Measurements from ENCODE around the gene NTNG2. TPM values are rescaled to one million over a fixed set of nuclear protein-coding genes. Genes with fewer than 3 reads are reported as not detected.

NTNG2 gene
- polyA plus RNA-seq, 3 donors = 0.55 to 0.79 (median 0.67) TPM

DNA sequence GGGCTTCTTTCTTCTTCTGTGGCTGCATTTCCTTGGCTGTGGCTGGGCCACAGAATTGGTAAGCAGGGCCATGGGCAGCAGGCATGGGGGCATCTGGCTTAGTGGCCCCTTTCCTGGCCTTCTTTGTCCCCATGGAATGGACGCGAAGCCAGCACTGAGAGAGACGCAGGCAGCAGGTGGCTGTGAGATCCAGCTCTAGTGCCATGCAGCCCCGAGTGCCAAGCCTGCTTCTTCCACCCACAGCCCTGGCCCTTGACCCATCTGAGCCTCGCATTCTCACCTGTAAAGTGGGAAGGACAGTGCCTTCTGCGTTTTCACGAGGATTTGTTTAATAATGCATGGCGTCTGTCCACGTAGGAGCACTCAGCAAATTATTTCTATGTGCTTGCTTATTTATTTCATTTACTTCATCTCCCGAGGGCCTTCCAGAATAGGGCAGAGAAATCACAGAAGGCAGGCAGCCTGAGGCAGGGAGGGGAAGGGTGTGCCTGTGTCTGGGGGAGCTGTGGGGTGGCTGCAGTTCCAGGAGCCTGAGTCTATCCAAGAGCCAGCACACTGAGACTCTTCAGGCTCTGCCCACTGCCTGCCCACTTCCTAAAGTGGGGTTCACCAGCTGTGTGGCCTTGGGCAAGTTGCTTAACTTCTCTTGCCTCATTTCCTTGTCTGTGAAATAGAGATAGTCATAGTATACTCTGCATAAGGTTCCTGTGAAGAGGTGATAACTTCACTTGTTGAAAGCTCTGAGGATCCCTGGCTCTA is 55.2 kb downstream of the NTNG2 start:
- 60 to 78% (median 69%) methylated on average over 10 of the region's 10 CpGs for WGBS, 3 donors
- no peak overlapping the region for H3K27ac ChIP-seq (ENCODE audit: low read depth, low read length)

DNA sequence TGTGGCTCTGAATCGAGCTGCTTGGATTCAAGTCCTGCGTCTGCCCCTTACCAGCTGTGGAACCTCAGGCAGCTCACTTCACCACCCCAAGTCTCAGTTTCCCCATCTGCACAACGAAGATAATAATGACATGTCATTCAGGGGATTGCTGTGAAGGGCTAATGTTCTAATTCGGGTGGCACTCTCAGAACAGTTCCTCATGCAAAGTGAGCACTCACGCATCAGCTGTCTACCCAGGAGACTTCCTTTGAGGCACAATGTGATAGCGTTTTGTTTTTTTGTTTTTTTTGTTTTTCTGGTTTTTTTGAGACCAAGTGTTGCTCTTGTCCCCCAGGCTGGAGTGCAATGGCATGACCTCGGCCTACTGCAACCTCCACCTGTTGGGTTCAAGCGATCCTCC is 56.4 kb downstream of the NTNG2 start:
- 74 to 83% (median 79%) methylated on average over 8 of the region's 8 CpGs for WGBS, 3 donors
- no peak overlapping the region for H3K27ac ChIP-seq (ENCODE audit: low read depth, low read length)

DNA sequence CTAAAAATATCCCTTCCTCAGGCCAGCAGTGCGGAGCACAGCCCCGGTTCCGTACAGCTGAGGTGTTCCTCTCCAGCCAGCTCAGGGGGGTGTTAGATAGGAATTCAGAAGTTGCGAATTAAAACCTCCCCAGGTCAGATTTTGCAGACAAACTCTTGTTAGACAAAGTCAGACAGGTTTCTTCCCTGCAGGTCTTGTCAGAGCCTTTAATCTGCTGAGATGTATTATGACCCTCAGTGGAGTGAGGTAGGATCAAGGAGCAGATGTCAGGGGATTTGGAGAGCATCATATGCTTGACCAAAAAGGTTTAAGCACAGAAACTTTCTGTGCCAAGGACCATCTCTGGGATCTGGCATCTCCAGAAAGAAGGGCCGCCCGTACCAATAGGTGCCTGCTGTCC is 60.1 kb downstream of the NTNG2 start:
- 86 to 93% (median 90%) methylated on average over 6 of the region's 6 CpGs for WGBS, 3 donors
- H3K27ac ChIP-seq (ENCODE audit: low read depth, low read length) = no peak overlapping the region

DNA sequence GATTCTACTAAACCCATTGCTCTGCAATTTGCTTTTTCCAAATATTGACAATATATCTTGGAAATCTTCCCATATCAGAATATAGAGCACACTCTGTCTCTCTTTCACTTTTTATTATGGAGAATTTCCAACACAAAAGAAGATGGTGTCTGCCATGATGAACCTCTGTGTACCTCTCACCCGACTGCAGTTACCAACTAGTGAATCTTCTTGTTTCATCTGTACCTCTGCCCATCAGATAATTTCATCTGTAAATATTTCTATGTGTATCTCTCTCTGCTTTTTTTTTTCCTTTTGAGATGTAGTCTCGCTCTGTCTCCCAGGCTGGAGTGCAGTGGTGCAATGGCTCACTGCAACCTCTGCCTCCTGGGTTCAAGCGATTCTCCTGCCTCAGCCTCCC is 62.8 kb downstream of the NTNG2 start:
- WGBS, 3 donors = 81 to 91% (median 85%) methylated on average over 3 of the region's 3 CpGs
- H3K27ac ChIP-seq (ENCODE audit: low read depth, low read length) = no peak overlapping the region

DNA sequence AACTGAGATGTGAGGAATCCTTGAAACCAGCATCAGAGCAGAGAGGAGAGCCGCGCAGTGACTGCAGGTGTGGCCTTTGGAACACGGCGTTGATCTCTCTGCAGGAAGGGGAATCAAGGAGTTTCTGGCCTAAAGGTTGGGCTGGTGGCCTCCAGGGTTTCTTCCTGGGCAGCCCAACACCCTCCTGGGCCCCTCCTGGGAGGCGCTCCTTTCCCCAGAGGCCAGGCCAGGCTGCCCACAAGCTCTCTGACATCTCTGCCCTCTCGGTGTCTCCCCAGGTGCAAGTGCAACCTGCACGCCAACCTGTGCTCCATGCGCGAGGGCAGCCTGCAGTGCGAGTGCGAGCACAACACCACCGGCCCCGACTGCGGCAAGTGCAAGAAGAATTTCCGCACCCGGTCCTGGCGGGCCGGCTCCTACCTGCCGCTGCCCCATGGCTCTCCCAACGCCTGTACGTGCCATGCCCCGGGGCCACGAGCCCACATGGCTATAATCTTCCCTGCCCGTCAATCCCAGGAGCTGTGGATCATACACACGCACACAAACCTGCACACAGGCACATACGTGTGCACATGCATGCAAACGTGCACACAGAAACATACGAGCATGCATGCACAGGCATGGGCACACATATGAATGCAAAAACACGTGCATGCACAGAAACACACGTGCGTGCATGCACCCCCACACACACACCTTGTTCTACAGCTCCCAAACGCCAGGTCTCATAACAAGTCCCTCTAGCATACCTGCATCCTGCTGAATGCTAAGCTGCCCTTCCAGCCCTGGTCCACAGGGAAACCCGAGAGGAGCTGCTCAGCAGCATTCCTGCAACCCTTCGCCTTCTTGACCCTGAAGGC is 64.9 kb downstream of the NTNG2 start:
- 85 to 89% (median 86%) methylated on average over 34 of the region's 34 CpGs for WGBS, 3 donors

DNA sequence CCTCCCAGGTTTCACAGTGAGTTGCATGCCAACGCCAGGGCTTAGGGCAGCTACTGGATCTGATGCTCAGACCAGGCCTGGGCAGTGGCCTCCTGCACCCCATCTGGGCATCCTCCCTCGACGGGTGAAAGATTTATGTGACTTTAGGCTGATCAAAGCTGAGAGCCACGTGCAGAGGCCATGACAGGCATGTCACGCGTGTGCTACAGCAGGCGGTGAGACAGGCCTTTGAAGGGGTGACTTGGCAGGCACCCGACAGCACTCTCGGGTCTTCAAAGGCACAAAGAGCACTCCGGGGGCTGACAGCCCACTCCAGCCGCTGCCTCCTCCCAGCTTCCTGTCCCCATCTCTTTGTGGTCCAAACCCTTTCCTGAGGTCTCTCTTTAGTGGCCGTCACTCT is 66.2 kb downstream of the NTNG2 start:
- H3K27ac ChIP-seq (ENCODE audit: low read depth, low read length) = no peak overlapping the region
- 59 to 68% (median 62%) methylated on average over 12 of the region's 12 CpGs for whole genome bisulfite sequencing, 3 donors

More for the DNA sequence above, 64.9 kb downstream of the NTNG2 start:
- H3K27ac ChIP-seq (ENCODE audit: low read depth, low read length) = no peak overlapping the region

DNA sequence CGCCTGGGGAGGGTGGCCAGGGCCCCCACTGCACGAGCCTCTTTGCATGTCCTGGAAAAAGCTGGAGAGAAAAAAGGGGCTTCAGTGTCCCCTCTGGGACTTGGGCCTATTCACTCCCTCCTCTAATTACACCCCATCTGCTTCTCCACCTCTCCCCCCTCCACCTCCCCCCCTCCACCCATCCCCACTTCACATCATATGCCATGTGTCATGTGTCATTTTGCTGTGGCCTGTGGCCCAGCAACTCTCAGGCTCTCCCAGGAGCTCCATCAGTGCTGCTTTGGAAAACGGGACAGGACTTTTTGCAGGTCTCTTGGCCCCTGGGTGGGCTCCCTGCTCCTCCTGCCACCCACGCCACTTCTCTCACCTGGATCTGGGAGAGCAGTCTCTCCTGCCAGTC is 68.7 kb downstream of the NTNG2 start:
- no peak overlapping the region for H3K27ac ChIP-seq (ENCODE audit: low read depth, low read length)
- WGBS, 3 donors = 79 to 91% (median 82%) methylated on average over 4 of the region's 4 CpGs

DNA sequence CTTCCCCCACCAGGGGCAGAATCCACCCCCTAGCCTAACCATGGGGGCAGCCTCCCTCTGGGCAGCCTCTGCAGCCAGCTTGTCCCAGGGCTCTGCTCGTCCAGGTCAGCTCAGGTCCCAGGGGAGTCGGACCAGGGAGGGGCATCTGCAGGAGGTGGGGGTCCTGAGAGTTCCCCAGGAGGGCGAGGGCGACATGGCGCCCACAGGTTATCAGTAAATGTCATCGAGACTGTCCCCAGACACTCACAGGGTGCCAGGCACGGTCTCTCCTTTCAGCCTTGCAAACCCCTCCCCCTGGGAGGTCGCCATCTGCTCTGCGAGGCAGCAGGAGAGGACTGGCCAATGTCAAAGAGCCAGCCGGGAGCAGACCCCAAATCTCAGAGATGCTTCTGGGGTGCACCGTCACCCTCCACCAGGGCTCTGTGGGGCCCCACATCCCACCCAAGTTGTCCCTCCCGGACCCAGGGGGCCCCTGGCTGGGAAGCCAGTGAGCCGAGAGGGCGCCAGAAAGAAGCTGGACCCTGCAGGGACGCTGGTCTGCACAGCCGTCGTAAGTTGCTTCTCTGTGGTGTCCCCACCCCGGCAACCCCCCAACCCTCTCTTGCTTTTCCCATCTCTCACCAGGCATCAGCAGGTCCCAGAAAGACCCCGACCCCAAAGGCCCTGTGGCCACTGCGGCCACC is 69.3 kb downstream of the NTNG2 start:
- WGBS, 3 donors = 59 to 68% (median 64%) methylated on average over 19 to 20 of the region's 20 CpGs
- H3K27ac ChIP-seq (ENCODE audit: low read depth, low read length) = no peak overlapping the region

DNA sequence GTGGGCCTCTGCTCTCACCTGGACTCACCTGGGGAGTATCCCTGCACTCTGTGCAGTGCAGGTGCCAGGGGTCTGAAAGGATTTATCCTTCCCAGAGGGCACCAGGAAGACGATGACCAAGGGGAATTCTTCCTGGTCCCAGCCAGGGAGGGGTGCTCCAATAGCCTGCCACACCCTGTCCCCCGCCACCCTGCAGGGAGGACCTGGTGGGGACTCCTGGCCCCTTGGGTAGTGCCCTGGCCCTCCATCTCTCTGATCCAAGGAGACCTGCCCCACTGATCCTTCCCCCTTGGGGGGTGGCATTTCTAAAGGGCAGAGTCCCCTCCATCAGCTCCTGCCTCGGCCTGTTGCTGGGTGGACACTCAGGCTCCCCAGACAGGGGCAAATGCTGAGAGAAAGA is 70.7 kb downstream of the NTNG2 start:
- WGBS, 3 donors = 71 to 87% (median 83%) methylated on average over 3 of the region's 3 CpGs
- H3K27ac ChIP-seq (ENCODE audit: low read depth, low read length) = no peak overlapping the region

DNA sequence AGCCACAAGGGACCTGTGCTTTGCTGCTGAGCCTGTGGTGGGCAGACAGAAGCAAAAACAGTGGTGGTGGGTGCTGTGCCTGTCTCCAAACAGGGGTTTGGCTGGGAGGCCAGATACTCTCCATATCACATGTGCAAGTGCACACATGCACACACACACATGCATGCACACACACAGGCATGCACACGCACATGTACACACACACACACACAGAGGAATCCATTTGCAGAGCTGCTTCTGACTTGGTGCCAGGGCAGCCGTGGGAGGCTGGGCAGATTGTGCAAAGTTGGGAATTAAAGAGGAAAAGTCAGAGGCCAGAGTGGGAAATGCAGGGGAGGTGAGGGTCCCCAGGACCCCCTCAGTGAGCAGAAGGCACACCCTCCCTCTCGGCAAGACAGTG is 71.3 kb downstream of the NTNG2 start:
- H3K27ac ChIP-seq (ENCODE audit: low read depth, low read length) = no peak overlapping the region
- WGBS, 3 donors = 48 to 61% (median 48%) methylated on average over 3 of the region's 3 CpGs

DNA sequence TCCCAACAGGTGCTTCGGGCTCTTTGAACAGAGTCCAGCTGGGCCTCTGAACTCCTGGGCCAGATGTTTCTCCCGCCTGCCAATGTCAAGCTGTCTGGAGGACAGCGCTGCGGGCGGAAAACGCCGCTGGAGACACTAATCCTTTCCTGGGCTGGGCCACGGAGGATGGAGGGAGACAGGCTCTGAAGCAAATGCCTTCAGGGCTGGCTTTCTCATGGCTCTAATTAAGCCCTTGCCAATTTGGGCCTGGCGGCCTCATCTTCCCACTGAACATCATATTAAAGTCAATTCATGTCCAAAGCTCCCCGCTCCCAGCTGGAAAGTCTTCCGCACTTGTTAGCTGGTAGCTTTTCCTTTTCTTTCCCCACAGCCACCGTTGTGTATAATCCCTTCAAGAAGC is 72.7 kb downstream of the NTNG2 start:
- 67 to 83% (median 75%) methylated on average over 12 of the region's 12 CpGs for WGBS, 3 donors
- no peak overlapping the region for H3K27ac ChIP-seq (ENCODE audit: low read depth, low read length)

DNA sequence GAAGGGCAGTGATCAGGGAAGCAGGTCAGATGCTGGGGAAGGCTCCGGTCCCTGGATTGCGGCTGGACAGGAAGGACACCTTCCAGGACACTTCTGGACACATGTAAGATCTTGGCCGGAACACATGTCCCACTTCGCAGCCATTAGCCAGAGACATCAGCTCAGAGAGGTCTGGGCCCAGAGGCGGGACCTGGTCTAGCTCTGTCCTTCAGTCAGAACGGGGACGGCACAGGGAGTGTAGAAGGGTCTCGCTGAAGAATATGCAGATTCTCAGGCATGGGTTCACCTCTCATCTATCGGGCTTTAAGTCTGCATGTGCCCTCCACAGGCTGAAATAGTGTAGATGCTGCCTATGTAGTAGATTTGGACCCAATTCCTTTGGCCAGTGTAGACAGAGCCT is 73.3 kb downstream of the NTNG2 start:
- no peak overlapping the region for H3K27ac ChIP-seq (ENCODE audit: low read depth, low read length)
- 73 to 94% (median 85%) methylated on average over 9 of the region's 9 CpGs for WGBS, 3 donors

DNA sequence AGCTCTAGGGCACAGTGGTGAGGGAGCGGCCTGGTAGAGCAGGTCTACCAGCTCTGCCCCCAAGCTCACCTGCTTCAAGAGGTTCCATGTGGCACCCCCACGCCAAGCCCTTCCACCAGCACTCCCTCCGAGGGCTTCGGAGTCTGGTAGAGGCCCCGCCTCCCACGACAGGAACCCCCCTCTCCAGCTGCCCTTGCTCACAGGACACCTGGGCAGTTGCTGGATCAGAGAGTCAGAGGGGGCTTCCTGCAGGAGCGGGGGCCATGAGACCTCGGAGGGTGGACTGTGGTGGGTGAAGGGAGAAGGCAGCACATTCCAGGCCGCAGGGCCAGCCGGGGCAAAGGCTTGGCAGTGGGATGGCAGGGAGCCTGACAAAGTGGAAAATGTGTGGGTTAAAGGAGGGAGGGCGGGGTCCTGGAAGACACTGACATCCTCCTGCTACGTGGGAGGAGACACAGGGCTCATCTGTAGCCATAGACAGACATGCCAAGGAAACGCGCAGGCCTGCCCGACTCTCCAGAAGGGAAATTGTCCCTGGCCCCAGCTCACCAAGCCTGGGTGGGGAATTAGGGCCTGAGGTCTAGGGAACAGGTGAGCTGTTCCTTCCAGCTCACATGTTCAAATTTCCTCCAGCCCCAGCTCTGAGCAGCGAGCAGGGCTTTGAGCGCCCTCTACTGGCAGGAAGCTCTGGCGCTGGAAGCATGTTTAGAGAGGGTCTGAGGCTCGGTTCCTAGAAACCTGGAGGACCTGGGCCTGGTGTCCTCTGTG is 74.2 kb downstream of the NTNG2 start:
- no peak overlapping the region for H3K27ac ChIP-seq (ENCODE audit: low read depth, low read length)
- 38 to 48% (median 40%) methylated on average over 17 to 19 of the region's 19 CpGs for WGBS, 3 donors

DNA sequence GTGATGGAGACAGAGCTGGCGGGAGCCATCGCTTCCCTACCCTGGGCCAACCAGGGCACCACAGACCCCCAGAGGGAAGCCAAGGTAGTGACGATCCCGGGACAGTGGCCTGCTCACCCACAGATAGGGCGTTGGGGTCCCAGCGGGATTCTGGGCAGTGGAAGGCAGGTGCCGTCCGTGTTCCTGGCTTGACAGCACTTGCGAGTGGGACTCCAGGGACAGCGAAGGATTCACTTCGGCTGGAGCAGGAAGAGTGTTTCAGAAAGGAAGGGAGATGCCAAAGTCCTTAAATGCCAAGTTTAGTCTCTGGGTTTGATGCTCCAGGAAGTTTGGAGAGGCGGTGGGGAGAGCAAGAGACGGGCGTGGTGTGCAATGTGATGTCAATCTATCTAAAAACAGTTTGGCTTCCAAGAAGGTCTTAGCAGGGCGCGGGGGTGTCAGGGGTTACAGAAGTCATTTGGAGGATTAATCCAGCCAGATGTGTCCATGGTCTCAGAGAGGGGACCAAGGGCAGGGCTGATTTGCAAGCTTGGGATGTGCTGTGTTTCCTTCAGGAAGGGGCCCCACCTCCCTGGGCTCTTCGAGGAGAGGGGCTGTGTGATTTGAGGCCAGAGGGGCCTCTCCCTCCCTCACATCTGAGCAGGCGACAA is 74.9 kb downstream of the NTNG2 start:
- WGBS, 3 donors = 37 to 46% (median 43%) methylated on average over 18 of the region's 18 CpGs
- H3K27ac ChIP-seq (ENCODE audit: low read depth, low read length) = no peak overlapping the region

DNA sequence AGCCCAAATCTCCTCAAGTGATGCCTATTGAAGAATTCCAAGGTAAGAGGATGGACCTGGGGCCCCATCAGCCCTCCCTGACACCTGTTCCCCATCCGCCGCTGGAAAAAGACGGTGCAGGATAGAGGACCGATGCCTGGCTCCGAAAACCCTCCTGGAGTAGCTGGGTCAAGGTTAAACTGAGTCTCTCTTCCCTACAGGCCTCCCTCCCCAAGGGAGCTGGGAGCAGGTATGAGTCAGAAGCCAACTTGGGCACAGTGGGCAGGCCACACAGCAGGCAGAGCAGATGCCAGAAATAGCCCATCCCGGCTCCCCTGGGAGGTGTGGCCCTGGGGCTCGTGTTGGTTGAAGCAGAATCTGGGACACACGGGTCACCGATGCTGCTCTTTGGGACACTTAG is 75.6 kb downstream of the NTNG2 start:
- no peak overlapping the region for H3K27ac ChIP-seq (ENCODE audit: low read depth, low read length)
- WGBS, 3 donors = 76 to 80% (median 78%) methylated on average over 9 of the region's 9 CpGs

DNA sequence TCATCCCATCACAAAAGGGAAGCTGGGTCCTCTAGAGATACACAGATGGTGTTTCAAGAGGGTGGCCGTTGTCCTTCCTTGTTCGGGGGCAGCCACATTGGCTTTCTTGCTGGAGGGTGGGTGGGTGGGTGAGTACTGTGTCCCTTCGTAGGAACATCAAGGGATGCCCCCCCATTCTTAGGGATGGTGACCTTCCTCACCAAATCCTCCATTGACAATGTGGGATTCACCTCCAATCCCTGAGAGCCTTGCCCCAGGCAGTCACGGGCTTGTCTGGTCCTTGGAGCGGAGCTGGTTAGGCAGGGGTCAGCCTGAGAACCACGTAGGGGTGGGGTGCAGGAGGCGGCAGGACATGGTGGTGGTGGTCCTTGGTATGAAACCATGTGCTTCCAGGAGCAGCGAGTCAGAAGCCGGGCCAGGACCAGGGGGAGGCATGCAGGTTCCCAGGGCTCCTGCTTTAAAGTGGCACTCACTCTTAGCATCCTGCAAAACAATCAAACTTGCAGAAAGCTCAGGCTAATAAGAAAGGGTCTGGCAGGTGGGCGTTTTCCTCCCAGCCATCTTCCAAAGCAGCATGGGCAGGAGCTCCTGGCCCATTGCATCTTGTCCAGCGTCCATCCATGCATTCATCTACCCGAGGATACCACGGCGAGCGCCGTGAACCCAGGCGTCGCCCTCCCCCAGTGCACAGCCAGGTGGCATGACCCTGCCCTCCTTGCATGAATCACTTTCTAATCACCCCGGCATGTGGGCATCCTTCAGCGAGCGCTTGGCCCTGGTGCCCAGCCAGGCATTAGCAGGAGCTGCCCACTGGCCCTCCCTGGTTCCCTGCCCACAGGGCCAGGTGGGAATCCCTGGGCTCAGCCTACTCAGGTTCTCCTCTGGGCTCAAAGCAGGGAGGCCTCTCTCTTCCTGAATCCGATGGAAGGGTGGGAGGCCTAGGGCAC is 76.4 kb downstream of the NTNG2 start:
- H3K27ac ChIP-seq (ENCODE audit: low read depth, low read length) = no peak overlapping the region
- 80 to 89% (median 83%) methylated on average over 22 of the region's 22 CpGs for WGBS, 3 donors

DNA sequence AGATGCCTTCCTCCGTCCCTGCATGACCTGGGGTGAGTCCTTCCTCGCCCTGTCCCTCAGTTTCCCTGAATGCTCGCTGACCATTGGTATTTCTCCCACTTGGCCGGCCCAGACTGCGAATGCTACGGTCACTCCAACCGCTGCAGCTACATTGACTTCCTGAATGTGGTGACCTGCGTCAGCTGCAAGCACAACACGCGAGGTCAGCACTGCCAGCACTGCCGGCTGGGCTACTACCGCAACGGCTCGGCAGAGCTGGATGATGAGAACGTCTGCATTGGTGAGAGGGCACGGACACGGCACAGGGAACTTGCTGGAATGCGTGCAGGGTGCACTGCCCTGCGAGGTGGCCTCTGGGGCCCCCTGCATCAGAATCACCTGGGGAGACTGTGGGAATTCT is 77.1 kb downstream of the NTNG2 start:
- 51 to 80% (median 51%) methylated on average over 19 of the region's 19 CpGs for WGBS, 3 donors
- H3K27ac ChIP-seq (ENCODE audit: low read depth, low read length) = no peak overlapping the region
